ENCODE results near the gene CTNNBIP1. TPM values are rescaled to one million over a fixed set of nuclear protein-coding genes. Genes with fewer than 3 reads are reported as not detected.

The CTNNBIP1 gene
- total RNA-seq (2022; extraction: Qiagen RNA extraction; ENCODE audit: low read depth): 7.6 to 9.3 TPM (median 8.1 TPM) in 5 replicates

DNA sequence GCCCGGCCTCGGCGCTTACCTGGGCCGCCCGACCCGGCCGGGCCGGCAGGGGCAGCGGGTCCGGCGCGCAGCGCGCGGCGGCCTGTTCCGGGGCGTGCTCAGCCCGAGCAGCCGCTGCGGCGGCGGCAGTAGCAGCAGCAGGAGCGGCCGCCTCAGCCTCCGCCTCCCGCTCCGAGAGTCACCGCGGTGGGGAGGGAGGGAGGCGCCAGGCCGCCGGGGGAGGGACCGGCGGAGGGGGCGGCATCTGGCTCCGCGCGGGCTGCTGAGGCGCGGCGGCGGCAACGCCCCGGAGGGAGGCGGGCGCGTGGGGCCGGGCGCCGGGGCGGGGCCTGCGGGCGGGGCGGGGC is at the start of gene CTNNBIP1:
TSS of gene CTNNBIP1 (minus strand) at position 194 of the 347 bp plus-strand sequence. CDS start 38,205 bp downstream, outside the sequence.

DNA sequence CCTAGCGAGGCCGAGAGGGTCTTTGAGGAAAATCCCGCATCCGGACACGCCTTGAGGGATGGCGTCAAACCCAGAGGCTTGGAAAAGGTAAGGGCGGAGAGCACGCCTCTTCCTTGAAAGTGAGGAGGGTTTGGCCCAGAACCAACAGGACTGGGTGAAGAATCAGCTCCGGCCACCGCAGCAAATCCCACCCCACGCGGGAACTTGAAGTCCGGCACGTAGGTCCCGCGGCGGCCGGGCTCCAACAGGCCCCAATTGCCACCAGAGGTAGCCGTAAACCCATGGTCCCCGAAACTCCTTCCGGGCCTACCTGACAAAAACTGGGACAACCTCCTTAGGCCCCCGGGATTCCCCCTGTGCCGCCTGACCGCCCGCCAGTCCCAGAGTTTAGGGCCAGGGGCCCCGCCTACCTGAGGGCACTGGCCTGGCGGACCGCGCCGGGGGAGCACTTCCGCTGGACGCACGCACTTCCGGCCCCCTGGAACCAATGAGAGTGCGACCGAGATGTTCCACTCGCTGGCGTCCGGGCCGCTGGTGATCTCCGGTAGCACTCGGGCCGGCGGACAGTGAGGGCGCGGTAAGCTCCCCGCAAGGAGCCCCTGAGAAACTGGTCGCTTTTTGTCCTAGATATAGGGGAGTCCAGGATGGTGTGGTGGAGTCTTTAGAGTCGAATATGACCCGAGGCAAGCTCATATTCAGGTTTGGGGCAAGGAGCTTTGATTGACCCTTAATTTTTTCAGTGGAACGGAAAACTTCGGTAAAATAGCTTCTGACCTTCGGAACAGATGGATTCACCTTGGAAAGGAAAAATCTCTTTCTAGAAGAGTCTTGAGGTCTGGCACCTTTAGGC is 33.1 kb upstream of the CTNNBIP1 start, which contains the start of the genes LZIC and NMNAT1:
TSS of gene LZIC (minus strand) at position 453 of the 850 bp plus-strand sequence. CDS start 6,772 bp downstream, outside the sequence.
TSS of gene NMNAT1 (plus strand) at position 537 of the 850 bp plus-strand sequence. CDS start 28,599 bp downstream, outside the sequence.

GRCh38 chr1:9823943-9824701 is 85.9 kb downstream of the CTNNBIP1 start, which contains the start of gene CLSTN1:
CLSTN1 (minus strand) TSS chr1:9823965; CDS start chr1:9823733, 232 bp downstream.

Other genes with a start within 250 kb of the CTNNBIP1 start
- gene CLSTN1, start 86.3 kb downstream of the CTNNBIP1 start, total RNA-seq (2022; extraction: Qiagen RNA extraction; ENCODE audit: low read depth): 49.6 to 74.2 TPM (median 68.2 TPM) in 5 replicates
- 20.1 to 32.6 TPM (median 22.2 TPM) in 5 replicates for gene LZIC, start 33.1 kb upstream of the CTNNBIP1 start, total RNA-seq (2022; extraction: Qiagen RNA extraction; ENCODE audit: low read depth)
- 2.2 to 2.9 TPM (median 2.7 TPM) in 5 replicates for gene NMNAT1, start 33.2 kb upstream of the CTNNBIP1 start, total RNA-seq (2022; extraction: Qiagen RNA extraction; ENCODE audit: low read depth)
- gene RBP7, start 87.0 kb upstream of the CTNNBIP1 start, total RNA-seq (2022; extraction: Qiagen RNA extraction; ENCODE audit: low read depth): 4.5 to 11.2 TPM (median 5.1 TPM) in 5 replicates
- 12.0 to 14.8 TPM (median 13.0 TPM) in 5 replicates for gene UBE4B, start 122.7 kb upstream of the CTNNBIP1 start, total RNA-seq (2022; extraction: Qiagen RNA extraction; ENCODE audit: low read depth)